Mesodermal cell (in vitro differentiated cells): ENCODE data around the gene OPRL1.

Source experiments
- H3K27ac ChIP-seq: 2 replicates; pipeline ENCODE4 v1.7.0; 2013; ENCODE audit warnings: mild to moderate bottlenecking, low read depth, low read length, moderate library complexity; ENCODE audit not compliant: severe bottlenecking
- H3K36me3 ChIP-seq: 2 replicates; pipeline ENCODE4 v1.7.1; 2013; ENCODE audit warnings: mild to moderate bottlenecking, low read length, moderate library complexity; ENCODE audit not compliant: control insufficient read depth, insufficient read depth
- H3K4me1 ChIP-seq: one replicate; pipeline ENCODE4 v1.7.1; 2013; ENCODE audit warnings: mild to moderate bottlenecking, low read length; ENCODE audit not compliant: insufficient read depth, control insufficient read depth, poor library complexity, severe bottlenecking
- H3K4me3 ChIP-seq: 2 replicates; pipeline ENCODE4 v1.7.0; 2013; ENCODE audit warnings: low read length, control low read depth, mild to moderate bottlenecking; ENCODE audit not compliant: insufficient read depth, poor library complexity, severe bottlenecking; ENCODE audit errors: extremely low read depth
- H3K9me3 ChIP-seq: 2 replicates; pipeline ENCODE4 v1.7.1; 2013; ENCODE audit warnings: mild to moderate bottlenecking, low read length, moderate library complexity; ENCODE audit not compliant: control insufficient read depth
- WGBS, 2 experiments: methylation state at CpG; one replicate each; pipeline ENCODE4 v1.1.5; 2013; ENCODE audit warnings: missing lambda C conversion rate in 2 of 2; ENCODE audit not compliant: insufficient coverage in 2 of 2; 5-methylcytosine and 5-hydroxymethylcytosine counted together

OPRL1 gene

GRCh38 chr20:64100946-64101688, 21.2 kb downstream of the OPRL1 start:
- no peaks in the 10 kb centered on the region for H3K36me3 ChIP-seq
- H3K4me1 ChIP-seq: no peaks in the 10 kb centered on the region
- WGBS, 2 experiments: 83 to 89% methylated on average over 8 of the region's 9 CpGs
- H3K27ac ChIP-seq: no peak overlapping the region
- H3K9me3 ChIP-seq: no peaks in the 10 kb centered on the region
- no peak overlapping the region for H3K4me3 ChIP-seq

DNA sequence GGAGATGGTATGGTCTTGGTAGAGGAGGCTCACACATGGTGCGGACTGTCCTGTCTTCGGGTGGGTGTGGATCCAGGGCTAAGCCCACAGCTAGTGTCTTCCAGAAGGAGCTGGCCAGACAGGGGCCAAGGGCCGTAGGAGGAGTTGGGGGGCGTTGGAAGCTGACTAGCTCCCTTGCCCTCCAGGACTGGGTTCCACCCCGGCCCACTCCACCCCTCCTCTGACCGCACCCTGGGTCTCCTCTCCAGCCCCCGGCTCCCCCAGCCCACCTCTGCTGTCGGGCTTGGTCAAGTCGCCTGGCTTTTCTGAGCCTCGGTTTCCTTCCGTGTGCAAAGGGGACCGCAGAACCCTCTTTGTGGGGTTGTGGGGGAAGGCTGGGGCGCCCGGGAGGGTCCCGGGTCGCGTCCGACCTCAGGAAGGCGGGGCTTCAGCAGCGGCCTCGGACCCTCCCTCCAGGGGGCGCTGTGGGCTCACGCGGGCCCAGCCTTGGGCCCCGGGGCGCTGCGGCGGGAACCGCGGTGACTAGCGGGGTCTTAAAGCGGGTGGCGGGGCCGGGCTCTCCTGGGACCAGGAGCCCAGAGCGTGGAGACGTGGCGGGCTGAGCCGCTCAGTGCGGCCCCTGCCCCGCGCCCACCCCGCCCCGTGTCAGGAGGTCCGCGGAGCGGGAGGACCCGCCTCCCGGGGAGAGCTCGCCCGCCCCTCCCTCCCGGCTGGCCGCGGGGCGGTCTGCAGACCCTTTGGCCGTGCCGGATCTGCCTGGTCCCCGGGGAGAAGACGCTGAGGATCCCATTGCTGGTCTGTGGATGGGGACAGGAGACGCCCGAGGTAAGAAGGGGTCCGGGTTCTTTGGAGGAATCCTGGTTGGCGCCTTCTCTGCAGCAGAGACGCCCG, 22.1 kb downstream of the OPRL1 start:
- Histone ChIP-seq H3K4me1 (no peaks in the 10 kb centered on the region), H3K36me3 (no peaks in the 10 kb centered on the region), H3K9me3 (no peaks in the 10 kb centered on the region), H3K4me3 (peak overlapping the region; percentile 44), H3K27ac (no peak overlapping the region)
- 11 to 16% methylated on average over 29 to 31 of the region's 64 CpGs for WGBS, 2 experiments

- Histone ChIP-seq H3K9me3 (no peaks in the 10 kb centered on the region), H3K27ac (no peak overlapping the region), H3K4me3 (peak overlapping the region; percentile 44), H3K36me3 (no peaks in the 10 kb centered on the region), H3K4me1 (no peaks in the 10 kb centered on the region)
- 20 to 32% methylated on average over 17 to 20 of the region's 30 CpGs for WGBS, 2 experiments
These were observed 22.9 kb downstream of the OPRL1 start for GRCh38 chr20:64102647-64103354.

GRCh38 chr20:64103871-64104666, 24.2 kb downstream of the OPRL1 start:
- Histone ChIP-seq H3K4me1 (no peaks in the 10 kb centered on the region), H3K27ac (no peak overlapping the region), H3K36me3 (no peaks in the 10 kb centered on the region), H3K4me3 (no peak overlapping the region), H3K9me3 (no peaks in the 10 kb centered on the region)
- WGBS, 2 experiments: 81% methylated on average over 14 to 15 of the region's 20 CpGs

GRCh38 chr20:64104667-64105451, 25.0 kb downstream of the OPRL1 start:
- Histone ChIP-seq H3K36me3 (no peaks in the 10 kb centered on the region), H3K9me3 (no peaks in the 10 kb centered on the region), H3K27ac (no peak overlapping the region), H3K4me1 (no peaks in the 10 kb centered on the region), H3K4me3 (no peak overlapping the region)
- 94 to 96% methylated on average over 23 of the region's 25 CpGs for WGBS, 2 experiments

- 95% methylated on average over 37 to 39 of the region's 39 CpGs for WGBS, 2 experiments
- Histone ChIP-seq H3K4me1 (no peaks in the 10 kb centered on the region), H3K4me3 (no peak overlapping the region), H3K36me3 (no peaks in the 10 kb centered on the region), H3K9me3 (no peaks in the 10 kb centered on the region), H3K27ac (no peak overlapping the region)
These were observed 26.1 kb downstream of the OPRL1 start for GRCh38 chr20:64105846-64106434.

- Histone ChIP-seq H3K4me3 (no peak overlapping the region), H3K9me3 (no peaks in the 10 kb centered on the region), H3K4me1 (no peaks in the 10 kb centered on the region), H3K27ac (no peak overlapping the region), H3K36me3 (no peaks in the 10 kb centered on the region)
- 90 to 94% methylated on average over 28 of the region's 28 CpGs for WGBS, 2 experiments
These were observed 26.6 kb downstream of the OPRL1 start for GRCh38 chr20:64106435-64106961.

GRCh38 chr20:64106981-64107735, 27.3 kb downstream of the OPRL1 start, which contains the start of gene NPBWR2:
NPBWR2 (minus strand) TSS chr20:64107565; CDS start chr20:64106831, 734 bp downstream.
- no peak within 1 kb of the TSS for H3K27ac ChIP-seq
- H3K4me3 ChIP-seq: no peak within 1 kb of the TSS
- no peaks in the 10 kb centered on the region for H3K4me1 ChIP-seq
- H3K36me3 ChIP-seq: no peaks in the 10 kb centered on the region
- no peaks in the 10 kb centered on the region for H3K9me3 ChIP-seq
- 70 to 77% methylated on average over 18 to 19 of the region's 22 CpGs for WGBS, 2 experiments
